Mucosa of stomach (tissue), 1 donor: ENCODE data around the gene CDC34.

ENCODE experiments used
- H3K27me3 ChIP-seq: one replicate; pipeline ENCODE4 v1.7.0; 2013; ENCODE audit warnings: mild to moderate bottlenecking, low read length; ENCODE audit not compliant: control insufficient read depth, insufficient read depth
- H3K36me3 ChIP-seq: one replicate; pipeline ENCODE4 v1.7.0; 2013; ENCODE audit warnings: low read length; ENCODE audit not compliant: control insufficient read depth, insufficient read depth
- H3K4me1 ChIP-seq: one replicate; pipeline ENCODE4 v1.7.0; 2013; ENCODE audit warnings: mild to moderate bottlenecking, low read length; ENCODE audit not compliant: control insufficient read depth, insufficient read depth
- H3K4me3 ChIP-seq: one replicate; pipeline ENCODE4 v1.7.0; 2013; ENCODE audit warnings: low read length
- H3K9ac ChIP-seq: one replicate; pipeline ENCODE4 v1.7.0; 2013; ENCODE audit warnings: mild to moderate bottlenecking, low read length, moderate library complexity
- H3K9me3 ChIP-seq: one replicate; pipeline ENCODE4 v1.7.0; 2013; ENCODE audit warnings: mild to moderate bottlenecking, low read length, moderate library complexity; ENCODE audit not compliant: control insufficient read depth
- donor health status: Pancreatic carcinoma.

Gene CDC34

GRCh38 chr19:543910-544608 is 12.5 kb downstream of the CDC34 start, which contains the start of gene GZMM:
Gene GZMM, plus strand, starts transcription at chr19:544053. Its CDS starts 19 bp downstream, at chr19:544072.
- no peak within 1 kb of the TSS for H3K4me3 ChIP-seq
- no peaks in the 10 kb centered on the region for H3K4me1 ChIP-seq
- no peak within 1 kb of the TSS for H3K9ac ChIP-seq
- no peaks in the 10 kb centered on the region for H3K9me3 ChIP-seq
- peaks cover 5% of the 10 kb centered on the region for H3K27me3 ChIP-seq
- H3K36me3 ChIP-seq = no peaks in the 10 kb centered on the region

GRCh38 chr19:547117-547516 is 15.6 kb downstream of the CDC34 start:
- no peaks in the 10 kb centered on the region for H3K36me3 ChIP-seq
- peaks cover 6% of the 10 kb centered on the region for H3K27me3 ChIP-seq
- no peak overlapping the region for H3K9ac ChIP-seq
- H3K4me1 ChIP-seq = no peaks in the 10 kb centered on the region
- H3K4me3 ChIP-seq = no peak overlapping the region
- no peaks in the 10 kb centered on the region for H3K9me3 ChIP-seq

- Histone ChIP-seq H3K4me1 (no peaks in the 10 kb centered on the region), H3K36me3 (no peaks in the 10 kb centered on the region), H3K27me3 (peaks cover 12% of the 10 kb centered on the region), H3K9ac (no peak overlapping the region), H3K9me3 (no peaks in the 10 kb centered on the region), H3K4me3 (no peak overlapping the region)
These were observed 16.5 kb downstream of the CDC34 start for GRCh38 chr19:547836-548720.

GRCh38 chr19:548886-549830 is 17.6 kb downstream of the CDC34 start:
- H3K36me3 ChIP-seq = no peaks in the 10 kb centered on the region
- no peak overlapping the region for H3K4me3 ChIP-seq
- peaks cover 12% of the 10 kb centered on the region for H3K27me3 ChIP-seq
- H3K9ac ChIP-seq = no peak overlapping the region
- no peaks in the 10 kb centered on the region for H3K4me1 ChIP-seq
- H3K9me3 ChIP-seq = no peaks in the 10 kb centered on the region

DNA sequence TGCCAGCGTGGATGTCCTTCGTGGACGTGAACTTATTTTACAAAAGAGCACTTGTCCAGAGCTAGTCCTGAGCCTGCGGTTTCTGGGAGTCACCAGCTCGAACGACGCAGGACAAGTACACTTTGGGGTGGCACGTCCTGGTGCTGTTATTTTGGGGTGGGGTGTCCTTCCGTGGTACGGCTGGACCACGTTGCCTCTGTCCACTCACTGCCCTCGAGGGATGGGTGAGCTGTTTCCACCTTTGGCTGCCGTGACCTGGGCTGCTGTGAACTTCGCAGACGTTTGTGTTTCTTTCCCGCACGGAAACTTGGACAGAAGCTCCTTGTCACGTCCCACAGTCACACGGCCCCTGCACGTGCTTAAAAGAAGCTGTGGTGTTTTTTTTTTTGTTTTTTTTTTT is 23.3 kb downstream of the CDC34 start:
- Histone ChIP-seq H3K27me3 (peaks cover 7% of the 10 kb centered on the region), H3K4me3 (no peak overlapping the region), H3K9me3 (no peaks in the 10 kb centered on the region), H3K9ac (no peak overlapping the region), H3K36me3 (no peaks in the 10 kb centered on the region), H3K4me1 (peaks cover 13% of the 10 kb centered on the region)

DNA sequence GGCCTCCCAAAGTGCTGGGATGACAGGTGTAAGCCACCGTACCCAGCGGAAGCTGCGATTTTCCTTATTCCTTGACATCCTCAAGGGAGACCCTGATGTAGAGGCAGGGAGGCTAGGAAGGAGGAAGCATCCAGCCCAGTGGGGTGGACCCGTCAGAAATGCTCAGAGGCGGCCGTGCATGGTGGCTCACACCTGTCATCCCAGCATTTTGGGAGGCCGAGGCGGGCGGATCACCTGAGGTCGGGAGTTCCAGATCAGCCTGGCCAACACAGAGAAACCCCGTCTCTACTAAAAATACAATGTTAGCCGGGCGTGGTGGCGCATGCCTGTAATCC is 23.9 kb downstream of the CDC34 start:
- Histone ChIP-seq H3K9me3 (no peaks in the 10 kb centered on the region), H3K4me1 (peaks cover 13% of the 10 kb centered on the region), H3K9ac (no peak overlapping the region), H3K27me3 (peaks cover 7% of the 10 kb centered on the region), H3K4me3 (no peak overlapping the region), H3K36me3 (no peaks in the 10 kb centered on the region)

- Histone ChIP-seq H3K27me3 (peaks cover 7% of the 10 kb centered on the region), H3K4me3 (no peak overlapping the region), H3K4me1 (peaks cover 13% of the 10 kb centered on the region), H3K9me3 (no peaks in the 10 kb centered on the region), H3K36me3 (no peaks in the 10 kb centered on the region), H3K9ac (no peak overlapping the region)
These were observed 25.2 kb downstream of the CDC34 start for GRCh38 chr19:556611-557382.

DNA sequence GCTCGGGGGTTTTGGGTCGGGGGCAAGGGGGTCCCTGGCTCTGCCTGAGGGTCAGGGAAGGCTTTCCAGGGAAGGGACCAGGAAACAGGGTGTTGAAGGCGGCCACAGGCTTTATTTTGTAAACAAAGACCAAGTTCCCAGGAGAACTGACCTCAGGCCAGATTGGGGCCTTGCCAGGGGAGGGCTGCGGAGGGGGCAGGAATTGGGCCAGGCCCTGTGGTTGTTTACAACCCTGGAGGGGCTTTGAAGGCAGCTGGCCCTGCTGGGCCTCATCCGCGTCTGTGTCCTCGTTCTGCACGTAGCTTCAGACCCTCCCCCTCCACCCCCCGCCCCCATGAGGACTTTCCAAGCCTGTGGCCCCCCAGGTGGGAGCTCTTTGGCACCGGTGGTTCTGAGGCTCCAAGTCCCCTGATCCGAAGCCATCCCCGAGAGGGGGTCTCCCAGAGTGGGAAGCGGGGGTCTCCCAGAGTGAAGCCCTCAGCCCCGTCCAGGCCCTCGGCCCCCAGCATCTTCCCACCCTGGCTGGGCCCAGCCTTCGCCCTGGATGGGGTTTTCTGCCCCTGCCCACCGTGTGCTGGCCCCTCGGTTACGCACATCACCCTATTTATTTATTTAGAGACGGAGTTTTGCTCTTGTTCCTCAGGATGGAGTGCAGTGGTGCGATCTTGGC is 27.3 kb downstream of the CDC34 start:
- Histone ChIP-seq H3K4me1 (peaks cover 13% of the 10 kb centered on the region), H3K9ac (no peak overlapping the region), H3K9me3 (no peaks in the 10 kb centered on the region), H3K36me3 (no peaks in the 10 kb centered on the region), H3K27me3 (no peaks in the 10 kb centered on the region), H3K4me3 (no peak overlapping the region)

GRCh38 chr19:560121-560520 is 28.6 kb downstream of the CDC34 start:
- Histone ChIP-seq H3K4me1 (peaks cover 13% of the 10 kb centered on the region), H3K9me3 (no peaks in the 10 kb centered on the region), H3K27me3 (no peaks in the 10 kb centered on the region), H3K9ac (no peak overlapping the region), H3K4me3 (no peak overlapping the region), H3K36me3 (no peaks in the 10 kb centered on the region)

DNA sequence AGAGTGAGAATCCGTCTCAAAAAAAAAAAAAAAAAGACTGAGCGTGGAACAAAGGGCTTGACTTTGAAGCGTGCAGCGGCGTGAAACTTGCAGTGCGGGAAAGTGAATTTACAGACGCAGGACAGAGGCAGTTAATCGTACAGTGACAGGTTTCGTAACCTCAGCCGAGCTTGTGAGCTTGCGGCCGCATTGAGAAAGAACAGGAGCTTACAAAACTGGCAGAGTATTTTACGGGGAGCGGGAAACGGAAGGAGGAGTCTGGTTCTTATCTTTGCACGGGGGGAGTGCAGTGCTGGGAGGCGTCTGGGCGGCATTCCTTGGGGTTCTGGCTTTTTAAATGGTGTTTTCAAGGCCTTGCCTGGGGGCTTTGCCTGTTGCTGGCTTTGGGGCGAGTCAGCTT is 34.8 kb downstream of the CDC34 start:
- Histone ChIP-seq H3K27me3 (no peaks in the 10 kb centered on the region), H3K4me3 (no peak overlapping the region), H3K9me3 (no peaks in the 10 kb centered on the region), H3K36me3 (no peaks in the 10 kb centered on the region), H3K4me1 (peaks cover 5% of the 10 kb centered on the region), H3K9ac (no peak overlapping the region)

GRCh38 chr19:566844-567243 is 35.3 kb downstream of the CDC34 start:
- Histone ChIP-seq H3K9ac (no peak overlapping the region), H3K36me3 (no peaks in the 10 kb centered on the region), H3K4me3 (no peak overlapping the region)

More at GRCh38 chr19:566844-567243, 35.3 kb downstream of the CDC34 start:
- no peaks in the 10 kb centered on the region for H3K27me3 ChIP-seq
- no peaks in the 10 kb centered on the region for H3K9me3 ChIP-seq
- peaks cover 8% of the 10 kb centered on the region for H3K4me1 ChIP-seq
